Measurements from ENCODE around the gene HSFX4.
"Not testable (repeated sequence)": the region's sequence is repeated elsewhere in the genome, so short reads cannot be mapped to it uniquely, and the experiment has no call there.

HSFX4 gene

GRCh38 chrX:149938427-149938880, 9.1 kb downstream of the HSFX4 start, which contains the start of gene EOLA2:
TSS of gene EOLA2 (minus strand) at chrX:149938491. CDS start at chrX:149933874, 4,617 bp downstream.
- DNase-seq: peak; percentile 82 to 93

GRCh38 chrX:149938881-149939654, 9.7 kb downstream of the HSFX4 start:
- peak; percentile 86 to 88 for DNase-seq

DNA sequence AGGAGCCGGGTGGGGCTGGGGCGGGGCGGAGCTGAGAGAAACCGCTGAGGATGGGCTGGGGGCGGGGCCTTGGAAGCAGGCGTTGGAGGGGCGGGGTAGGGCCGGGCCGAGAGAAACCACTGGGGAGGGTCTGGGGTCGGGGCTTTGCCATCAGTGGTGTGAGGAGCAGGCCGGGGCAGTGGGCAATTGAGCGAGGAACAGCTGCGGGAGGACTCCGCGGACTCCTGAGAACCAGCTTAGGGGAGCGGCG, 10.2 kb downstream of the HSFX4 start:
- DNase-seq: no peak

- DNase-seq: peak; percentile 82 to 91
Measured at GRCh38 chrX:149939905-149940673, 10.7 kb downstream of the HSFX4 start.

- not testable (repeated sequence) for DNase-seq
Measured at GRCh38 chrX:149940674-149941024, 11.3 kb downstream of the HSFX4 start.

DNA sequence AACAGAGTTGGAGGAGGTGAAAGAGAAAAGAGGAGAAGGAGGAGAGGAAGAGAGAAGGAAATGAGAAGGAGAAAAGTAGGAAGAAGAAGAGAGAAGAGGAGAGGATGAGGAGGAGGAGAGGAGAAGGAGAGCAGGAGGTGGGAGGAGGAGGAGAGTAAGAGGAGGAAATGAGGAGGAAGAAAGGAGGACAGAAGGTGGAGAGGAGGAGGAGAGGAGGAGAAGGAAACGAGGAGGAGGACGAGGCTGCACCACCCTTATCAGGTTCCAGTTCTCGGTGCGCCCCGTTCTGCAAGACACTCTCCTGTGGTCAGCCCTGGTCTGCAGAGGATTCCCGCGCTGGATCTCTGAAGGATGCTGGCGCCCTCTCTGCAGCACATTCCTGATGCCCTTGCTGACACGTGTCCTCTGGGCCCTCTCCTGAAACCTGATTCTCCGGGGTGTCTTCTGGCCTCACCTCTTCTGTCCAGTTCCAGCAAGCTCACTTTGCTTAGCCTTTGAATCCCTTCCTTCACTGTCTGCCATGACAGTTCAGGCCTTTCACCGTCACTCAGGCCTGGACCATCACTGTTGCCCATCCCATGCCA, 15.8 kb downstream of the HSFX4 start:
- not testable (repeated sequence) for DNase-seq

DNA sequence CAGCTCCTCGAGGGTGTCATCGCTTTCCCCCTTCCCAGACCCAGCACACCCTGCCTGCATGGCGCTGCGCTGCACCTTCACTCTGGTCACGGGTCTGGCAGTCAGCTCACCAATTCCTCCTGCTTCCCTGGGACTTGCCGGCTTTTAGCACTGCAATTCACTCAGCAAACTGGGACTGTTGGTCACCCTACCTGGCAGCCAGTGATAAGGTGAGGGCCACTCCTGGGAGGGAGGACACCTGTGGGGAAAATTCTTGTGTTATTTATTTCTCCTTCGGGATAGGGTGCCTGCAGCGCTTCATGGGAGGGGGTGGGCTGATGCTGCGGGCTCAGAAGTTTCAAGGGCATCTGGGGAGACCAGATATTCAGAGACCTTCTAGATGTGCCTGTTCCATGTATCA, 16.4 kb downstream of the HSFX4 start:
- not testable (repeated sequence) for DNase-seq

DNA sequence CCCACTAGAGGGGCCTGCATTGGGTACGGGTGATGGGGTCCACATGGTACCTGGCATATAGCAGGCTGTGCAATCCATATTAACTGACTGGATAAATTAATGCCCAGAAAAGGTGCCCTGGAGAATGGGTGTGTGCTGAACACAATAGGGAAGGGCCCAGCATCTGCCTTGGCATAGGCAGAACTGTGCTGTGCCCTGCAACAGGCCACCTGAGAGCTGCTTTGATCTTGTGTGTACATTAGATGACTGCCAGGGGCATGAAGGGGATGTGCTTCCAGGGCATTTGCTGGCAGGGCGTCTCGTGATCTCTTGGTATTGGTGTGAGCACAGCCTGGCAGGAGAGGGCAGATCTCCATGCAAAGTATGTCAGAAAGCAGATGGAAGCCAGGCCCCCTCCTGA, 17.6 kb downstream of the HSFX4 start:
- DNase-seq: not testable (repeated sequence)

- no peak for DNase-seq
Measured at GRCh38 chrX:149948016-149948415, 18.6 kb downstream of the HSFX4 start.

GRCh38 chrX:149949743-149950436, 20.5 kb downstream of the HSFX4 start:
- DNase-seq: no peak

DNA sequence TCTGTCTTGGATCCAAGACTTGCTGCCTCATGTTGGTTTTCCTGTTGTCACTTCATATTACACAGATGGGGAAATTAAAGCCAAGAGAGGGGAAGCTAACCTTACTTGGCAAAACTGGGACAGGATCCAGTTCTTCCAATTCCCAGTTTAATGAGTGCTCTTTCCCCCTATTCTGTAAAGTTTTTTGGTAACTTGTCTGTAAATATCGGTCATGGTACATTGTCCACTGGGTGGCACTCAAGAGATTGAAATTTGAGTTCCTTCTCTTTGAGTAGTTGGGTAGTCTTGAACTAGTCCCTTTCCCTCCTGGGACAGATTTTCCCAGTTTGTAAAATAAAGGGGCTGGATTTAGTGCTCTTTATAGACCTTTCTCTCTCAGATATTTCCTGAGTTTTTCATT, 21.3 kb downstream of the HSFX4 start:
- no peak for DNase-seq

DNA sequence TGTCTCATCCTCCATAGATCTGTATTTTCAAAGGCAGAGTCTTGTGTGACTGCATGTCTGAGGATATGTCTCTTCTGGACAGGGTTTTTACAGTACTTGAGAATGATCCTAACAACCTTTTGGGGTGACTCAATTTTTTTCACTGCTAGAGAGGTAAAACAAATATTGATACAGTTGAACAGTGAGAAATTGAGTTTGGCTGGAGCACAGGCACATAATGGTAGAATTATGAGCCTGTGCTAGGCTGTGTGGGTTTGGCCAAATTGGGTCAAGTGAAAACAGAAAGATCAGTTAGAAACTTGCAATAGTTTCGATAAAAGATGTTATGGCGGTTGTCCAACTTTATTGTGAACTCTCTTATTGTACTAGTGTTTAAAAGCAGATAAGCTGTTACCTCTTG, 32.2 kb downstream of the HSFX4 start:
- DNase-seq: no peak

GRCh38 chrX:149962010-149962409, 32.6 kb downstream of the HSFX4 start:
- DNase-seq: no peak

- DNase-seq: no peak
Measured at GRCh38 chrX:149962859-149963757, 33.7 kb downstream of the HSFX4 start.

- no peak for DNase-seq
Measured at GRCh38 chrX:149979126-149979644, 49.8 kb downstream of the HSFX4 start.

All from stimulated activated CD4-positive, alpha-beta T cell treated with anti-CD3 and anti-CD28 coated beads, Interleukin-4, amount 100 ng/mL, for 4 hours (primary cell).